ENCODE results near the gene NTN5.
A peak's percentile ranks its signal among the peaks of the same experiment; 100 is the strongest.
"Not testable (repeated sequence)": the region's sequence is repeated elsewhere in the genome, so short reads cannot be mapped to it uniquely, and the experiment has no call there.

NTN5 gene

DNA sequence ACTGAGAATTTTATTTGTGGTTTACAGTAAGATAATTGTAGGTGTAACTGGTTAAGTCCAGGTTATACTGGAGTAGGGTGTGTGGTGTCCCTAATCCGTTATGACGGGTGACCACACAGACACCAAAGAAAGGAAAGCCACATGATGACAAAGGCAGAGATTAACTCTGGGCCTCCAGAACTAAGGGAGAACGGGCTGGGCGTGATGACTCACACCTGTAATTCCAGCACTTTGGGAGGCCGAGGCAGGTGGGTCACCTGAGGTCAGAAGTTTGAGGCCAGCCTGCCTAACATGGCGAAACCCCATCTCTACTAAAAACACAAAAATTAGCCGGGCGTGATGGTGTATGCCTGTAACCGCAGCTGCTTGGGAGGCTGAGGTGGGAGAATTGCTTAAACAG is 12.8 kb upstream of the NTN5 start:
- no peaks in the 10 kb centered on the region for H3K36me3 Mint-ChIP-seq
- DNase-seq (no peak), ATAC-seq (replicated peaks) (no peak)
- no peak overlapping the region for H3K4me3 Mint-ChIP-seq
- H3K27ac Mint-ChIP-seq = no peak overlapping the region
- H3K4me1 Mint-ChIP-seq = no peaks in the 10 kb centered on the region
- no peaks in the 10 kb centered on the region for H3K9me3 Mint-ChIP-seq
- H3K27me3 Mint-ChIP-seq = no peaks in the 10 kb centered on the region

- ATAC-seq (replicated peaks) = peak in 1 of 2 donors; percentile 64
- no peaks in the 10 kb centered on the region for H3K36me3 Mint-ChIP-seq
- H3K4me3 Mint-ChIP-seq = peak overlapping the region in 1 of 2 donors; percentile 54
- H3K27me3 Mint-ChIP-seq = no peaks in the 10 kb centered on the region
- no peak overlapping the region for H3K27ac Mint-ChIP-seq
- no peaks in the 10 kb centered on the region for H3K9me3 Mint-ChIP-seq
- H3K4me1 Mint-ChIP-seq = no peaks in the 10 kb centered on the region
- no peak for DNase-seq
Observed at GRCh38 chr19:48683349-48683748, 10.5 kb upstream of the NTN5 start.

GRCh38 chr19:48681127-48681470 is 8.3 kb upstream of the NTN5 start:
- ATAC-seq (replicated peaks) = peak; percentile 63 to 76
- no peaks in the 10 kb centered on the region for H3K9me3 Mint-ChIP-seq
- peaks cover 0 to 2% of the 10 kb centered on the region in 2 donors for H3K27me3 Mint-ChIP-seq
- no peaks in the 10 kb centered on the region for H3K36me3 Mint-ChIP-seq
- H3K4me1 Mint-ChIP-seq = no peaks in the 10 kb centered on the region
- H3K4me3 Mint-ChIP-seq = no peak overlapping the region
- no peak for DNase-seq
- no peak overlapping the region for H3K27ac Mint-ChIP-seq

- no peak for ATAC-seq (replicated peaks)
- no peak for DNase-seq
- H3K4me3 Mint-ChIP-seq = no peak overlapping the region
- peaks cover 0 to 1% of the 10 kb centered on the region in 2 donors for H3K4me1 Mint-ChIP-seq
- H3K27ac Mint-ChIP-seq = no peak overlapping the region
- H3K36me3 Mint-ChIP-seq = no peaks in the 10 kb centered on the region
- no peaks in the 10 kb centered on the region for H3K9me3 Mint-ChIP-seq
- peaks cover 0 to 7% of the 10 kb centered on the region in 2 donors for H3K27me3 Mint-ChIP-seq
Observed at GRCh38 chr19:48680436-48681126, 7.8 kb upstream of the NTN5 start.

GRCh38 chr19:48680006-48680405 is 7.2 kb upstream of the NTN5 start:
- not testable (repeated sequence) for DNase-seq; ATAC-seq (replicated peaks); H3K27ac Mint-ChIP-seq; H3K9me3 Mint-ChIP-seq; H3K4me1 Mint-ChIP-seq; H3K36me3 Mint-ChIP-seq; H3K4me3 Mint-ChIP-seq
- H3K27me3 Mint-ChIP-seq = peaks cover 0 to 13% of the 10 kb centered on the region in 2 donors

- Mint-ChIP-seq H3K36me3 (no peaks in the 10 kb centered on the region), H3K27me3 (peaks cover 0 to 13% of the 10 kb centered on the region in 2 donors), H3K27ac (peak overlapping the region; percentile 42), H3K4me3 (no peak overlapping the region), H3K9me3 (no peaks in the 10 kb centered on the region), H3K4me1 (peaks cover 6 to 9% of the 10 kb centered on the region in 2 donors)
- ATAC-seq (replicated peaks) (no peak), DNase-seq (no peak)
Observed at GRCh38 chr19:48678201-48678600, 5.4 kb upstream of the NTN5 start.

DNA sequence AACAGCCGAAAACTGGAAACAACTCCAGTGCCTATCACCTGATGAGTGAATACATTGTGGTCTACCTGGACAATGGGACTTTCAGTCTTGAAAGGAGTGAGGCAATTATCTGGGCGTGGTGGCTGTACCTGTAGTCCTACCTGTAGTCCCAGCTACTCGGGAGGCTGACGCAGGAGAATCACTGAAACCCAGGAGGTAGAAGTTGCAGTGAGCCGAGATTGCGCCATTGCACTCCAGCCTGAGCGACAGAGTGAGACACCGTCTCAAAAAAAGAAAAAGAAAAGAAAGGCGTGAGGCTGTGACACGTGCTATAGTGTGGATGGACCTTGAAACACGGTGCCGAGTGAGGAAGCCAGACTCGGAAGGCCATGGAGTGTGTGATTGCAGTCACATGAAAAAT is 4.1 kb upstream of the NTN5 start:
- DNase-seq = no peak
- Mint-ChIP-seq H3K36me3 (no peaks in the 10 kb centered on the region), H3K9me3 (no peaks in the 10 kb centered on the region), H3K4me1 (peaks cover 6 to 9% of the 10 kb centered on the region in 2 donors), H3K4me3 (no peak overlapping the region), H3K27ac (no peak overlapping the region), H3K27me3 (peaks cover 0 to 13% of the 10 kb centered on the region in 2 donors)
- no peak for ATAC-seq (replicated peaks)

DNA sequence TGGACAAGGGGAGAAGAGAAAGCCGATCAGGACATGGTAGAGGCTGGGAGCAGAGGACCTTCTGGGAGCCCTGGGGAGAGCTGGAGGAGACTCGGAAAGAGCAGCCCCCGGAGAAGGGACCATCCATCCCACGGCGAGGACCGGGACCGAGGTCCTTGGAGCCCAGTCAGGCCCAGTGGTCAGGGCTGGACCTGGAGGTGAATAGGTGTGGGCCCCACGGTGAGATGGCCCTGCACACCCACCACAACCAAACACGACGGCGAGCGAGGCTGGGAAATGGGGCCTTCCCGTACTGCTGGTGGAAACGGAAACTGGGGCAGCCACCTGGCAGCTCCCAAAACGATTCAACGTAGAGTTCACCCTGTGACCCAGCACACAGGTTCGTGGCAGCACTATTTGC is 3.7 kb upstream of the NTN5 start:
- Mint-ChIP-seq H3K4me1 (peaks cover 6 to 9% of the 10 kb centered on the region in 2 donors), H3K27ac (no peak overlapping the region), H3K4me3 (no peak overlapping the region), H3K9me3 (no peaks in the 10 kb centered on the region), H3K36me3 (no peaks in the 10 kb centered on the region), H3K27me3 (peaks cover 0 to 13% of the 10 kb centered on the region in 2 donors)
- no peak for DNase-seq
- no peak for ATAC-seq (replicated peaks)

GRCh38 chr19:48674921-48675824 is 2.4 kb upstream of the NTN5 start:
- Mint-ChIP-seq H3K36me3 (no peaks in the 10 kb centered on the region), H3K9me3 (no peaks in the 10 kb centered on the region), H3K27ac (peak overlapping the region; percentile 62), H3K4me1 (peaks cover 6 to 9% of the 10 kb centered on the region in 2 donors), H3K4me3 (no peak overlapping the region), H3K27me3 (peaks cover 0 to 13% of the 10 kb centered on the region in 2 donors)
- DNase-seq = peak; percentile 70
- peak; percentile 92 to 93 for ATAC-seq (replicated peaks)

GRCh38 chr19:48674216-48674809 is 1.5 kb upstream of the NTN5 start:
- no peak for DNase-seq
- Mint-ChIP-seq H3K4me3 (no peak overlapping the region), H3K4me1 (peaks cover 6 to 9% of the 10 kb centered on the region in 2 donors), H3K27ac (peak overlapping the region; percentile 56), H3K27me3 (peaks cover 0 to 13% of the 10 kb centered on the region in 2 donors), H3K9me3 (peaks cover 5 to 7% of the 10 kb centered on the region in 2 donors), H3K36me3 (no peaks in the 10 kb centered on the region)
- no peak for ATAC-seq (replicated peaks)

- peaks cover 0 to 13% of the 10 kb centered on the region in 2 donors for H3K27me3 Mint-ChIP-seq
- H3K4me1 Mint-ChIP-seq = peaks cover 6 to 9% of the 10 kb centered on the region in 2 donors
- ATAC-seq (replicated peaks) (no peak), DNase-seq (no peak)
- H3K4me3 Mint-ChIP-seq = no peak overlapping the region
- H3K36me3 Mint-ChIP-seq = no peaks in the 10 kb centered on the region
- peak overlapping the region; percentile 66 for H3K27ac Mint-ChIP-seq
- H3K9me3 Mint-ChIP-seq = peaks cover 7 to 8% of the 10 kb centered on the region in 2 donors
Observed at GRCh38 chr19:48673436-48674100, 751 bp upstream of the NTN5 start.

DNA sequence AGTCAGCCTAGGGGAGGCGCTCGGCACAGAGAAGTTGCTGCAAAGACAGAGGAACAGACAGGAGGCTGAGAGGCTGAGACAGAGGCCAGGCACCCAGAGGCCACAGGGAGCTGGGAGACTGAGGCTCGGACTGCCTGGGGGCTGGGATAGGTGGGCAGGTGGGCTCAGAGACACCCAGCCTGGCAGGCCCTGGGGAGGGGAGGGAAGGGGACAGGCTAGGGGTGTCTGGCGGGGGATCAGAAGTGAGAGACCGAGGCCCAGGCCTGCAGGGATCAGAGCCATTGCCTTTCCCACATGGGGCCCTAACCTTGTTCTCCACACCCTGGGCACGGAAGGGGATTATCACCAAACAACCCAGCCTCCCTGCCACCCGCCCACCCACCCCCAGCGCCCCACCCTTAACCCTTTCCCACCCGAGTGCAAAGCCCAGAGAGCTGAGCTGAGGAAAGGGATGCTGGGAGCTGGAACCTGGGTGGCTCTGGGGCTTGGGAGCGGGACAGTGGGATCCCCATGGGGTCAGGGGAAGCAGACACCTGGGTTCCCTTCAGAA is 1.3 kb downstream of the NTN5 start:
- peaks cover 6 to 9% of the 10 kb centered on the region in 2 donors for H3K4me1 Mint-ChIP-seq
- no peak for DNase-seq
- no peak overlapping the region for H3K27ac Mint-ChIP-seq
- H3K36me3 Mint-ChIP-seq = no peaks in the 10 kb centered on the region
- H3K27me3 Mint-ChIP-seq = peaks cover 0 to 13% of the 10 kb centered on the region in 2 donors
- peaks cover 7 to 8% of the 10 kb centered on the region in 2 donors for H3K9me3 Mint-ChIP-seq
- H3K4me3 Mint-ChIP-seq = no peak overlapping the region
- no peak for ATAC-seq (replicated peaks)

- Mint-ChIP-seq H3K4me3 (no peak overlapping the region), H3K27ac (no peak overlapping the region), H3K4me1 (peaks cover 6 to 9% of the 10 kb centered on the region in 2 donors)
Observed at GRCh38 chr19:48670699-48671445, 1.9 kb downstream of the NTN5 start.

More at GRCh38 chr19:48670699-48671445, 1.9 kb downstream of the NTN5 start:
- no peaks in the 10 kb centered on the region for H3K36me3 Mint-ChIP-seq
- H3K27me3 Mint-ChIP-seq = peaks cover 0 to 9% of the 10 kb centered on the region in 2 donors
- no peak for DNase-seq
- H3K9me3 Mint-ChIP-seq = peaks cover 7 to 8% of the 10 kb centered on the region in 2 donors
- no peak for ATAC-seq (replicated peaks)

Data from stimulated activated naive B cell treated with anti-CD40 and anti-IgM and Interleukin-4, amounts not matched to agents 10 μg/mL and 1 μg/mL and 100 μg/mL, for 72 hours (primary cell).